ENCODE measurements around the gene RPL28.
A peak's percentile ranks its signal among the peaks of the same experiment; 100 is the strongest.

The RPL28 gene

GRCh38 chr19:55433292-55433691 is 47.6 kb downstream of the RPL28 start:
- no peak overlapping the region for H2AK5ac ChIP-seq (ENCODE audit: low read length)
- H4K5ac ChIP-seq (ENCODE audit: low read length): no peak overlapping the region
- H3K79me1 ChIP-seq (ENCODE audit: low read length): no peaks in the 10 kb centered on the region
- no peak overlapping the region for H2BK120ac ChIP-seq (ENCODE audit: low read depth, low read length)
- no peaks in the 10 kb centered on the region for H3K27me3 ChIP-seq (ENCODE audit: insufficient read depth, low read length, poor library complexity)
- H3K4me3 ChIP-seq (ENCODE audit: low read length): no peak overlapping the region
- DNase-seq: no peak
- H4K8ac ChIP-seq (ENCODE audit: low read depth, low read length): no peak overlapping the region
- H2BK15ac ChIP-seq (replicated peaks; ENCODE audit: low read depth): no peak overlapping the region
- no peak overlapping the region for H2BK5ac ChIP-seq (ENCODE audit: low read length)
- no peak overlapping the region for H3K27ac ChIP-seq (ENCODE audit: low read depth, low read length)
- H3K56ac ChIP-seq (ENCODE audit: low read length): no peak overlapping the region
- H3K79me2 ChIP-seq (ENCODE audit: control insufficient read depth, insufficient read depth, low read length): no peaks in the 10 kb centered on the region
- no peaks in the 10 kb centered on the region for H3K4me1 ChIP-seq (ENCODE audit: control insufficient read depth, low read depth, low read length)
- no peaks in the 10 kb centered on the region for H3K36me3 ChIP-seq (ENCODE audit: control insufficient read depth, insufficient read depth, low read length)
- H3K23ac ChIP-seq (ENCODE audit: low read length): no peak overlapping the region
- no peak overlapping the region for H3K9ac ChIP-seq (ENCODE audit: low read length)
- no peak overlapping the region for H3K18ac ChIP-seq (ENCODE audit: low read length)
- H3K4me2 ChIP-seq (ENCODE audit: low read length): no peak overlapping the region
- WGBS (ENCODE audit: extremely low coverage, insufficient coverage, low lambda C conversion rate): no CpG with 5 or more reads among the region's 48 CpGs
- no peak overlapping the region for H3K4ac ChIP-seq (ENCODE audit: low read depth, low read length)

GRCh38 chr19:55434356-55434919 is 48.7 kb downstream of the RPL28 start:
- no peak overlapping the region for H2BK5ac ChIP-seq (ENCODE audit: low read length)
- no peak overlapping the region for H3K27ac ChIP-seq (ENCODE audit: low read depth, low read length)
- 90% methylated on average over 1 of the region's 4 CpGs for WGBS (ENCODE audit: extremely low coverage, insufficient coverage, low lambda C conversion rate)
- H2BK120ac ChIP-seq (ENCODE audit: low read depth, low read length): no peak overlapping the region
- no peak for DNase-seq
- H3K79me2 ChIP-seq (ENCODE audit: control insufficient read depth, insufficient read depth, low read length): no peaks in the 10 kb centered on the region
- H2AK5ac ChIP-seq (ENCODE audit: low read length): no peak overlapping the region
- H3K9ac ChIP-seq (ENCODE audit: low read length): no peak overlapping the region
- H4K8ac ChIP-seq (ENCODE audit: low read depth, low read length): no peak overlapping the region
- H3K79me1 ChIP-seq (ENCODE audit: low read length): no peaks in the 10 kb centered on the region
- no peak overlapping the region for H3K18ac ChIP-seq (ENCODE audit: low read length)
- no peak overlapping the region for H3K4ac ChIP-seq (ENCODE audit: low read depth, low read length)
- no peaks in the 10 kb centered on the region for H3K27me3 ChIP-seq (ENCODE audit: insufficient read depth, low read length, poor library complexity)
- H3K36me3 ChIP-seq (ENCODE audit: control insufficient read depth, insufficient read depth, low read length): no peaks in the 10 kb centered on the region
- H4K5ac ChIP-seq (ENCODE audit: low read length): no peak overlapping the region
- no peak overlapping the region for H3K4me2 ChIP-seq (ENCODE audit: low read length)
- H3K56ac ChIP-seq (ENCODE audit: low read length): no peak overlapping the region
- no peaks in the 10 kb centered on the region for H3K4me1 ChIP-seq (ENCODE audit: control insufficient read depth, low read depth, low read length)
- no peak overlapping the region for H3K23ac ChIP-seq (ENCODE audit: low read length)
- no peak overlapping the region for H2BK15ac ChIP-seq (replicated peaks; ENCODE audit: low read depth)
- no peak overlapping the region for H3K4me3 ChIP-seq (ENCODE audit: low read length)

DNA sequence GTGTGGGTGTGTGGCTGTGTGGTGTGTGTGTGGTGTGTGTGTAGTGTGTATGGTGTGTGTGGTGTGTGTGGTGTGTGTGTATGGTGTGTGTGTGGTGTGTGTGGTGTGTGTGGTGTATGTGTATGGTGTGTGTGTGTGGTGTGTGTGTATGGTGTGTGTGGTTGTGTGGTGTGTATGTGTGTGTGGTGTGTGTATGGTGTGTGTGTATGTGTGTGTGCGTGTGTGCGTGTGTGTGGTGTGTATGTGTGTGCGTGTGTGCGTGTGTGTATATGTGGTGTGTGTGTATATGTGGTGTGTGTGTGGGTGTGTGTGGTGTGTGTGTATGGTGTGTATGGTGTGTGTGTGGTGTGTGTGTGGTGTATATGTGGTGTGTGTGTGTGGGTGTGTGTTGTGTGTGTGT is 49.3 kb downstream of the RPL28 start:
- Histone ChIP-seq H4K8ac (ENCODE audit: low read depth, low read length) (no peak overlapping the region), H3K27ac (ENCODE audit: low read depth, low read length) (no peak overlapping the region), H3K4me2 (ENCODE audit: low read length) (no peak overlapping the region), H3K4me1 (ENCODE audit: control insufficient read depth, low read depth, low read length) (no peaks in the 10 kb centered on the region), H4K5ac (ENCODE audit: low read length) (no peak overlapping the region), H2BK15ac (replicated peaks; ENCODE audit: low read depth) (no peak overlapping the region), H2BK5ac (ENCODE audit: low read length) (no peak overlapping the region), H3K9ac (ENCODE audit: low read length) (no peak overlapping the region), H3K23ac (ENCODE audit: low read length) (no peak overlapping the region), H2AK5ac (ENCODE audit: low read length) (no peak overlapping the region), H2BK120ac (ENCODE audit: low read depth, low read length) (no peak overlapping the region), H3K27me3 (ENCODE audit: insufficient read depth, low read length, poor library complexity) (peaks cover under 1% of the 10 kb centered on the region), H3K4ac (ENCODE audit: low read depth, low read length) (no peak overlapping the region), H3K18ac (ENCODE audit: low read length) (no peak overlapping the region), H3K56ac (ENCODE audit: low read length) (no peak overlapping the region), H3K79me2 (ENCODE audit: control insufficient read depth, insufficient read depth, low read length) (no peaks in the 10 kb centered on the region), H3K79me1 (ENCODE audit: low read length) (no peaks in the 10 kb centered on the region), H3K4me3 (ENCODE audit: low read length) (no peak overlapping the region), H3K36me3 (ENCODE audit: control insufficient read depth, insufficient read depth, low read length) (no peaks in the 10 kb centered on the region)
- WGBS (ENCODE audit: extremely low coverage, insufficient coverage, low lambda C conversion rate): 100% methylated on average over 4 of the region's 4 CpGs
- DNase-seq: no peak

DNA sequence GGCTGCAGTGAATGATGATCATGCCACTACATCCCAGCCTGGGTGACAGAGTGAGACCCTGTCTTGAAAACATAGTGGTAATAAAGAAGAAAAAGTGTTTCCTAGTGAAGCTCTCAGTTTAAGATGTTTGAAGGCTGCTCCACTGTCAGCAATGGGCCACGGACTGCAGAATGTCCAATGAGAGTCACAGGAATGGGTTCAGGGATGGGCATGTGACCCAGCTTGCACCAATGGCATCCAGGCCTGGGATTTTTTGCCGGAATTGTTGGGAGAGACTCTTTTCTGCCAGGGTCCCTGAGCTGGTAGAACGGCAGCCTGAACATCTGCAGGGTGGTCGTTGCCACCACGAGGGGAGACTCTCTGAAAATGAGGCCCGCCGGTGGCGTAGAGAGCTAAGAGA is 51.1 kb downstream of the RPL28 start:
- Histone ChIP-seq H4K5ac (ENCODE audit: low read length) (no peak overlapping the region), H3K79me2 (ENCODE audit: control insufficient read depth, insufficient read depth, low read length) (no peaks in the 10 kb centered on the region), H3K36me3 (ENCODE audit: control insufficient read depth, insufficient read depth, low read length) (no peaks in the 10 kb centered on the region), H3K27ac (ENCODE audit: low read depth, low read length) (no peak overlapping the region), H3K79me1 (ENCODE audit: low read length) (no peaks in the 10 kb centered on the region), H2AK5ac (ENCODE audit: low read length) (no peak overlapping the region), H3K4me1 (ENCODE audit: control insufficient read depth, low read depth, low read length) (no peaks in the 10 kb centered on the region), H3K4me2 (ENCODE audit: low read length) (no peak overlapping the region), H2BK15ac (replicated peaks; ENCODE audit: low read depth) (no peak overlapping the region), H3K4ac (ENCODE audit: low read depth, low read length) (no peak overlapping the region), H4K8ac (ENCODE audit: low read depth, low read length) (no peak overlapping the region), H3K9ac (ENCODE audit: low read length) (no peak overlapping the region), H3K4me3 (ENCODE audit: low read length) (no peak overlapping the region), H3K23ac (ENCODE audit: low read length) (no peak overlapping the region), H3K18ac (ENCODE audit: low read length) (no peak overlapping the region), H3K56ac (ENCODE audit: low read length) (no peak overlapping the region), H2BK120ac (ENCODE audit: low read depth, low read length) (no peak overlapping the region), H3K27me3 (ENCODE audit: insufficient read depth, low read length, poor library complexity) (peaks cover 15% of the 10 kb centered on the region), H2BK5ac (ENCODE audit: low read length) (no peak overlapping the region)
- DNase-seq: no peak
- WGBS (ENCODE audit: extremely low coverage, insufficient coverage, low lambda C conversion rate): no CpG with 5 or more reads among the region's 8 CpGs

DNA sequence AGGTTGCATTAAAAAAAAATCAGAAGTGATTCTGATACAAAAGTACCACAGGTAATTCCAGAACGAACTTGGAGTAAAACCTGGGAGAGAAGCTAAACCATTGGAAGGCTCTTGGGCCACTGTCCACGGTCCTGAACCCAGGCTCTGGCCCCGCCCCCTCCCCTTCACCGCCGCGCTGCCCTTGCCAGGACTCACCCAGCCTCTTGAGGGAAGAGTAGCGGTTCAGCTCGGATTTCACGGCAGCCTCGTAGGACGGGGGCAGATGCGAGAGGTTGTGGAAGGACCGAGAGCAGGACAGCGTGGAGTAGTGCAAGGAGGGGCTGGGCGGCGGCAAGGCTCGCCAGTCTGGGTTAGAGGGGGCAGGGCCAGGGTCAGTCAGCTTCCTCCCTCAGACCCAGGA is 51.7 kb downstream of the RPL28 start:
- Histone ChIP-seq H3K4me3 (ENCODE audit: low read length) (no peak overlapping the region), H2AK5ac (ENCODE audit: low read length) (no peak overlapping the region), H3K36me3 (ENCODE audit: control insufficient read depth, insufficient read depth, low read length) (no peaks in the 10 kb centered on the region), H3K4me1 (ENCODE audit: control insufficient read depth, low read depth, low read length) (no peaks in the 10 kb centered on the region), H3K79me2 (ENCODE audit: control insufficient read depth, insufficient read depth, low read length) (no peaks in the 10 kb centered on the region), H2BK5ac (ENCODE audit: low read length) (no peak overlapping the region), H3K23ac (ENCODE audit: low read length) (no peak overlapping the region), H3K56ac (ENCODE audit: low read length) (no peak overlapping the region), H3K4me2 (ENCODE audit: low read length) (no peak overlapping the region), H4K5ac (ENCODE audit: low read length) (no peak overlapping the region), H3K18ac (ENCODE audit: low read length) (no peak overlapping the region), H3K27ac (ENCODE audit: low read depth, low read length) (no peak overlapping the region), H3K9ac (ENCODE audit: low read length) (no peak overlapping the region), H2BK120ac (ENCODE audit: low read depth, low read length) (no peak overlapping the region), H4K8ac (ENCODE audit: low read depth, low read length) (no peak overlapping the region), H3K27me3 (ENCODE audit: insufficient read depth, low read length, poor library complexity) (peaks cover 17% of the 10 kb centered on the region), H3K79me1 (ENCODE audit: low read length) (no peaks in the 10 kb centered on the region), H3K4ac (ENCODE audit: low read depth, low read length) (no peak overlapping the region), H2BK15ac (replicated peaks; ENCODE audit: low read depth) (no peak overlapping the region)
- no CpG with 5 or more reads among the region's 17 CpGs for WGBS (ENCODE audit: extremely low coverage, insufficient coverage, low lambda C conversion rate)
- peak; percentile 87 for DNase-seq

GRCh38 chr19:55439052-55439451 is 53.3 kb downstream of the RPL28 start:
- Histone ChIP-seq H2BK120ac (ENCODE audit: low read depth, low read length) (no peak overlapping the region), H3K23ac (ENCODE audit: low read length) (no peak overlapping the region), H2AK5ac (ENCODE audit: low read length) (no peak overlapping the region), H3K4ac (ENCODE audit: low read depth, low read length) (no peak overlapping the region), H3K18ac (ENCODE audit: low read length) (no peak overlapping the region), H3K79me1 (ENCODE audit: low read length) (no peaks in the 10 kb centered on the region), H3K4me2 (ENCODE audit: low read length) (no peak overlapping the region), H2BK5ac (ENCODE audit: low read length) (no peak overlapping the region), H3K4me1 (ENCODE audit: control insufficient read depth, low read depth, low read length) (no peaks in the 10 kb centered on the region), H3K27ac (ENCODE audit: low read depth, low read length) (no peak overlapping the region), H3K56ac (ENCODE audit: low read length) (no peak overlapping the region), H3K79me2 (ENCODE audit: control insufficient read depth, insufficient read depth, low read length) (no peaks in the 10 kb centered on the region), H4K5ac (ENCODE audit: low read length) (no peak overlapping the region), H3K27me3 (ENCODE audit: insufficient read depth, low read length, poor library complexity) (peaks cover 29% of the 10 kb centered on the region), H2BK15ac (replicated peaks; ENCODE audit: low read depth) (no peak overlapping the region), H3K9ac (ENCODE audit: low read length) (no peak overlapping the region), H3K36me3 (ENCODE audit: control insufficient read depth, insufficient read depth, low read length) (no peaks in the 10 kb centered on the region), H3K4me3 (ENCODE audit: low read length) (no peak overlapping the region), H4K8ac (ENCODE audit: low read depth, low read length) (no peak overlapping the region)
- DNase-seq: no peak
- no CpG with 5 or more reads among the region's 5 CpGs for WGBS (ENCODE audit: extremely low coverage, insufficient coverage, low lambda C conversion rate)
